ENCODE data around the gene PCBP1.

DNA sequence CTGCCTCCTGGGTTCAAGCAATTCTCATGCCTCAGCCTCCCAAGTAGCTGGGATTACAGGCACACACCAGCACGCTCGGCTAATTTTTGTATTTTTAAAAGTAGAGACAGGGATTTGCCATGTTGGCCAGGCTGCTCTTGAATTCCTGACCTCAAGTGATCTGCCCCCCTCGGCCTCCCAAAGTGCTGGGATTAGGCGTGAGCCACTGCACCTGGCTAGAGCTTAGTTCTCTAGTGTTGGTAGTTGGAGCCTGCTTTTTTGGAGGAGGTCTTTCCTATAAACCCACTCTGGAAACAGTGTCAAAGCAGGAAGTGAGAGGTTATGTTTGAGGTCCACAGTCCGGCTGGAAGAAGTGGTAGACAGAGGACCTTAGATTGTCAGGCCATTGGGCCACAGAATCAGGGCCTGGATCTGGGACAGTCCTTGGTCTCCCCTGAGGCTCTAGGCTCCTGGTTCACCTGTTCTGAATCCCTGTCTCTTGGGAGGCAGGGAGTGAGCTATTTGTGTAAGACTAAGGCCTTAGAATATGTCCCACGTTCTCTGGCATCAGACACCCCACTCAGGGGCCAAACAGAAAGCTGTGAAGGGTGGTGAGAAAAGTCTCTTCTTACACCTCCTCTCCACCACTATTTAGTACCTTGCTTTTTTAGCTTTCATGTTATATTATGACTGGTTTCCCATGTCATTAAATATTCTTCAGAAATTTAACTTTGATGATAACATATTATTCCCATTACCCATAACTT, 34.5 kb downstream of the PCBP1 start:
- TF ChIP-seq EP300 (IDR thresholded peaks at IDR 0.05) (no peak), POLR2AphosphoS5 (IDR thresholded peaks at IDR 0.05) (no peak), CTCF (IDR thresholded peaks at IDR 0.05) (no peak)
